ENCODE results near the gene NCEH1.
"Not testable (repeated sequence)": the region's sequence is repeated elsewhere in the genome, so short reads cannot be mapped to it uniquely, and the experiment has no call there.

NCEH1 gene

GRCh38 chr3:172707030-172707429 lies 3.8 kb downstream of the NCEH1 start:
- no peak for DNase-seq

GRCh38 chr3:172705170-172705569 lies 5.7 kb downstream of the NCEH1 start:
- DNase-seq: no peak

GRCh38 chr3:172704001-172704400 lies 6.9 kb downstream of the NCEH1 start:
- DNase-seq: no peak

- DNase-seq: not testable (repeated sequence)
Measured at GRCh38 chr3:172702731-172703130, 8.1 kb downstream of the NCEH1 start.

- no peak for DNase-seq
Measured at GRCh38 chr3:172702256-172702655, 8.6 kb downstream of the NCEH1 start.

GRCh38 chr3:172701751-172702150 lies 9.1 kb downstream of the NCEH1 start:
- DNase-seq: no peak

GRCh38 chr3:172700936-172701455 lies 9.9 kb downstream of the NCEH1 start:
- no peak for DNase-seq

GRCh38 chr3:172700256-172700655 lies 10.6 kb downstream of the NCEH1 start:
- DNase-seq: no peak

GRCh38 chr3:172699031-172699430 lies 11.8 kb downstream of the NCEH1 start:
- DNase-seq: no peak

GRCh38 chr3:172698631-172699030 lies 12.2 kb downstream of the NCEH1 start:
- DNase-seq: no peak

GRCh38 chr3:172697558-172697957 lies 13.3 kb downstream of the NCEH1 start:
- no peak for DNase-seq

GRCh38 chr3:172696357-172696756 lies 14.5 kb downstream of the NCEH1 start:
- DNase-seq: no peak

- no peak for DNase-seq
Measured at GRCh38 chr3:172694573-172695246, 16.2 kb downstream of the NCEH1 start.

GRCh38 chr3:172692751-172693338 lies 18.0 kb downstream of the NCEH1 start:
- DNase-seq: peak; percentile 16

- DNase-seq: peak; percentile 37
Measured at GRCh38 chr3:172690936-172691335, 19.9 kb downstream of the NCEH1 start.

- DNase-seq: no peak
Measured at GRCh38 chr3:172688588-172688987, 22.3 kb downstream of the NCEH1 start.

GRCh38 chr3:172687501-172687900 lies 23.4 kb downstream of the NCEH1 start:
- DNase-seq: peak; percentile 40

- no peak for DNase-seq
Measured at GRCh38 chr3:172685331-172686214, 25.3 kb downstream of the NCEH1 start.

GRCh38 chr3:172680684-172681083 lies 30.2 kb downstream of the NCEH1 start:
- DNase-seq: no peak

- no peak for DNase-seq
Measured at GRCh38 chr3:172679599-172679998, 31.3 kb downstream of the NCEH1 start.

- DNase-seq: no peak
Measured at GRCh38 chr3:172678068-172678467, 32.8 kb downstream of the NCEH1 start.

GRCh38 chr3:172676196-172676922 lies 34.5 kb downstream of the NCEH1 start:
- no peak for DNase-seq

Measured in NCI-H69 (cell line).